OCI-LY1 (cell line): ENCODE measurements around the gene ROR1.

ENCODE experiments used
- H2AFZ ChIP-seq: fragments of 200-600 bp; sonication (generic), shearing (Covaris generic); 2 replicates; pipeline ENCODE4 v1.6.0; 2014; ENCODE audit warnings: antibody characterized with exemption, mild to moderate bottlenecking, low read length
- H3F3A ChIP-seq: fragments of 200-600 bp; sonication (generic), shearing (Covaris generic); 2 replicates; pipeline ENCODE4 v1.6.0; 2014; ENCODE audit warnings: mild to moderate bottlenecking, antibody characterized with exemption, low read length, moderate library complexity; ENCODE audit not compliant: insufficient read depth
- H3K27ac ChIP-seq: fragments of 200-600 bp; sonication (generic); 2 replicates; pipeline ENCODE4 v1.5.1; 2014; ENCODE audit warnings: low read length, mixed run types, mild to moderate bottlenecking, low read depth; ENCODE audit not compliant: poor library complexity, severe bottlenecking
- H3K27me3 ChIP-seq: fragments of 200-600 bp; sonication (generic); 2 replicates; pipeline ENCODE4 v1.6.0; 2014; ENCODE audit warnings: antibody characterized with exemption, mild to moderate bottlenecking, low read length, moderate library complexity; ENCODE audit not compliant: insufficient read depth
- H3K36me3 ChIP-seq: fragments of 200-600 bp; sonication (generic); 2 replicates; pipeline ENCODE4 v1.6.1; 2014; ENCODE audit warnings: mild to moderate bottlenecking, antibody characterized with exemption, low read length, moderate library complexity, mixed read lengths; ENCODE audit not compliant: insufficient read depth
- H3K4me1 ChIP-seq: fragments of 200-600 bp; sonication (generic); 2 replicates; pipeline ENCODE4 v1.5.1; 2014; ENCODE audit warnings: mild to moderate bottlenecking, low read length, moderate library complexity; ENCODE audit not compliant: insufficient read depth, severe bottlenecking
- H3K4me2 ChIP-seq: fragments of 200-600 bp; sonication (generic), shearing (Covaris generic); 2 replicates; pipeline ENCODE4 v1.6.1; 2014; ENCODE audit warnings: low read length
- H3K4me3 ChIP-seq: fragments of 200-600 bp; sonication (generic); 2 replicates; pipeline ENCODE4 v1.5.1; 2014; ENCODE audit warnings: low read length, low read depth, mild to moderate bottlenecking, mixed read lengths; ENCODE audit not compliant: poor library complexity, severe bottlenecking
- H3K79me2 ChIP-seq: fragments of 200-600 bp; shearing (Covaris generic); 2 replicates; pipeline ENCODE4 v1.6.1; 2016; ENCODE audit warnings: mixed run types, low read length, mixed read lengths; ENCODE audit not compliant: insufficient read depth
- H3K9ac ChIP-seq: fragments of 200-600 bp; sonication (generic), shearing (Covaris generic); 2 replicates; pipeline ENCODE4 v1.6.1; 2014; ENCODE audit warnings: mild to moderate bottlenecking, low read length, mixed read lengths
- H3K9me2 ChIP-seq: fragments of 200-600 bp; sonication (generic), shearing (Covaris generic); 2 replicates; pipeline ENCODE4 v1.6.1; 2014; ENCODE audit warnings: low read depth, mild to moderate bottlenecking, low read length, mixed read lengths
- H3K9me3 ChIP-seq: fragments of 200-600 bp; shearing (Covaris generic); 2 replicates; pipeline ENCODE4 v1.6.1; 2014; ENCODE audit warnings: low read length, mixed read lengths
- H4K20me1 ChIP-seq: fragments of 200-600 bp; sonication (generic), shearing (Covaris generic); 2 replicates; pipeline ENCODE4 v1.6.0; 2016; ENCODE audit warnings: mild to moderate bottlenecking, low read length; ENCODE audit not compliant: insufficient read depth
- CTCF ChIP-seq: fragments of 200-600 bp; sonication (generic), shearing (Covaris generic); IDR thresholded peaks from 2 replicates; pipeline ENCODE4 v1.5.1; 2017; ENCODE audit warnings: mild to moderate bottlenecking, antibody characterized with exemption, low read length, moderate library complexity, mixed read lengths
- EZH2 ChIP-seq: fragments of 200-600 bp; sonication (generic), shearing (Covaris generic); IDR thresholded peaks from 2 replicates; pipeline ENCODE4 v1.8.0; 2017; ENCODE audit warnings: borderline replicate concordance, mixed run types, mild to moderate bottlenecking, antibody characterized with exemption, low read length, moderate library complexity, mixed read lengths

ROR1 gene

GRCh38 chr1:63936276-63936675, 162.5 kb downstream of the ROR1 start:
- Histone ChIP-seq H3F3A (no peaks in the 10 kb centered on the region), H2AFZ (no peak overlapping the region), H3K9ac (no peak overlapping the region), H3K36me3 (no peaks in the 10 kb centered on the region), H3K79me2 (no peaks in the 10 kb centered on the region), H3K27me3 (no peaks in the 10 kb centered on the region), H3K4me3 (no peak overlapping the region), H3K4me1 (no peaks in the 10 kb centered on the region), H3K4me2 (no peak overlapping the region), H3K27ac (no peak overlapping the region), H4K20me1 (no peaks in the 10 kb centered on the region), H3K9me3 (no peaks in the 10 kb centered on the region), H3K9me2 (no peaks in the 10 kb centered on the region)
- TF ChIP-seq EZH2: no peak
- no peak for TF ChIP-seq CTCF

- Histone ChIP-seq H3K9me2 (no peaks in the 10 kb centered on the region), H3K27me3 (no peaks in the 10 kb centered on the region), H2AFZ (no peak overlapping the region), H3K4me3 (no peak overlapping the region), H3K9me3 (no peaks in the 10 kb centered on the region), H3K27ac (no peak overlapping the region), H3K4me2 (no peak overlapping the region), H4K20me1 (no peaks in the 10 kb centered on the region), H3K36me3 (no peaks in the 10 kb centered on the region), H3F3A (no peaks in the 10 kb centered on the region), H3K79me2 (no peaks in the 10 kb centered on the region), H3K9ac (no peak overlapping the region), H3K4me1 (no peaks in the 10 kb centered on the region)
- TF ChIP-seq CTCF (no peak), EZH2 (no peak)
These were observed 163.0 kb downstream of the ROR1 start for GRCh38 chr1:63936801-63937200.

- Histone ChIP-seq H2AFZ (no peak overlapping the region), H3K9me3 (no peaks in the 10 kb centered on the region), H3K4me2 (no peak overlapping the region), H3K4me3 (no peak overlapping the region), H3K4me1 (no peaks in the 10 kb centered on the region), H3F3A (no peaks in the 10 kb centered on the region), H3K9ac (no peak overlapping the region), H3K9me2 (no peaks in the 10 kb centered on the region), H3K36me3 (no peaks in the 10 kb centered on the region), H3K27me3 (no peaks in the 10 kb centered on the region), H4K20me1 (no peaks in the 10 kb centered on the region), H3K79me2 (no peaks in the 10 kb centered on the region), H3K27ac (no peak overlapping the region)
- TF ChIP-seq EZH2 (no peak), CTCF (no peak)
These were observed 163.7 kb downstream of the ROR1 start for GRCh38 chr1:63937461-63938022.
